GM18502 (cell line): ENCODE results near the gene GBP4.
A peak's percentile ranks its signal among the peaks of the same experiment; 100 is the strongest.
"Not testable (repeated sequence)": the region's sequence is repeated elsewhere in the genome, so short reads cannot be mapped to it uniquely, and the experiment has no call there.

Experiments used
- ATAC-seq: cut with Tn5 transposase; IDR thresholded peaks from one replicate; pipeline ENCODE4 v1.9.1; 2021; ENCODE audit warnings: mild to moderate bottlenecking; ENCODE audit not compliant: unreplicated experiment, poor library complexity

Gene GBP4, protein sequence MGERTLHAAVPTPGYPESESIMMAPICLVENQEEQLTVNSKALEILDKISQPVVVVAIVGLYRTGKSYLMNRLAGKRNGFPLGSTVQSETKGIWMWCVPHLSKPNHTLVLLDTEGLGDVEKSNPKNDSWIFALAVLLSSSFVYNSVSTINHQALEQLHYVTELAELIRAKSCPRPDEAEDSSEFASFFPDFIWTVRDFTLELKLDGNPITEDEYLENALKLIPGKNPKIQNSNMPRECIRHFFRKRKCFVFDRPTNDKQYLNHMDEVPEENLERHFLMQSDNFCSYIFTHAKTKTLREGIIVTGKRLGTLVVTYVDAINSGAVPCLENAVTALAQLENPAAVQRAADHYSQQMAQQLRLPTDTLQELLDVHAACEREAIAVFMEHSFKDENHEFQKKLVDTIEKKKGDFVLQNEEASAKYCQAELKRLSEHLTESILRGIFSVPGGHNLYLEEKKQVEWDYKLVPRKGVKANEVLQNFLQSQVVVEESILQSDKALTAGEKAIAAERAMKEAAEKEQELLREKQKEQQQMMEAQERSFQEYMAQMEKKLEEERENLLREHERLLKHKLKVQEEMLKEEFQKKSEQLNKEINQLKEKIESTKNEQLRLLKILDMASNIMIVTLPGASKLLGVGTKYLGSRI

DNA sequence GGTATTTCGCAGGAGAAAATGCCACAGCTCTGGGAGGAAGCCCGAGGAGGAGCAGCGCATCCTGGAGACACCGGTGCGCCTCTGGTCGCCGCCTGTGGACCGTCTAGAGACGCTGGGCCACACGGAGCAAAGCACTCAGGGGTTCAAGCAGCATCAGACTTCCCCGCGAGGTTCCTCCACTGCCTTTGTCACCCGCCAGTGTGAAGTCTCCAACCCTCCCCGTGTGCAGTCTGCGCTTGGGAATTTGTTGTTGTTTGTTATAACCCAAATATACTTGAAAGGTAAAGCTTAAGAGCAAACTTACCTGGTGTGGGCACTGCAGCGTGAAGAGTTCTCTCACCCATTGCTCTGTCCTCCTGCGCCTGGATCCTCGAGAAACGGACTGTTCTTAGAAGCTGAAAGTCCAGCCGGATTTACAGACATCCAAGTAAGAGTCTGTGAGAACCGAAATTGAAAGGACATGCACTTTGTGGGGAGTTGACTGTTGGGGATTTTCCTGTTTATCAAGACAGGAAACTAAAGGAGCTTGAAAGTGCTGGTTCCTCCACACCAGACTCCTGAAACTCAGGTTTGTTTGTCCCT lies at the start of gene GBP4:
Gene GBP4 (minus strand): TSS at position 452 of the 582 bp plus-strand sequence. CDS start 108 bp downstream, at position 344.
- ATAC-seq, result peak; percentile 67

DNA sequence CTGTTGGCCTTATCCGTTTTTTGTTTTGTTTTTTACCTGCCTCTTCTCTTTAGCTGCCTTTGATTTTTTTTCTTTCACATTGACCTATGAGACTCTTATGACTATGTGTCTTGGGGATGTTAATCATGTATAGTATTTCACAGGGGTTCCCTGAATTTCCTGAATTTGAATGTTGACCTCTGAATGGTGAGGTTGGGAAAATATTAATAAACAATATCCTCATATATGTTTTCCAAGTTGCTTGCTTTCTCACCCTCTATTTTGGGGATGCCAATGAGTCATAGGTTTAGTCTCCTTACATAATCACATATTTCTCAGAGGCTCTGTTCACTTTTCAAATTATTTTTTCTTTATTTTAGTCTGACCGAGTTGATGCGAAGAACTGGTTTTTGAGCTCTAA lies 44.3 kb upstream of the GBP4 start:
- no peak for ATAC-seq

DNA sequence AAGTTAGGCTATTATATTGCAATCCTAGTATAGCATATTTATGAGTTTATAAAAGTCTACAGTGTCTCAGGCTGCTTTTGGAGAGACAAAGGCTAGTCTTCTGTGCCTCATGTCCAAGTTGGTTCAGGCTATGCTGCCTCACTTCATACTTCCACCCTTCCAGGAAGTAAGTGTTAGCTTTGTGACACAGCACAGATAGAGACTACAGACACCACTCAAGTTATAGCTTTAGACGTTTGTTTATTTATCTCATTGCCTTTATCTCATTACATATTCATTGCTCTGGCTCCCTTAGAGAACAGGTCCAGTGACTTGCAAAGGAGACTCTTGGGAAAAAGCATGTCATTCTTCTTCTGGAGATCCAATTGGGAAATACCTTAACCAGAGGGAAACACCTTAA lies 22.6 kb upstream of the GBP4 start:
- no peak for ATAC-seq

DNA sequence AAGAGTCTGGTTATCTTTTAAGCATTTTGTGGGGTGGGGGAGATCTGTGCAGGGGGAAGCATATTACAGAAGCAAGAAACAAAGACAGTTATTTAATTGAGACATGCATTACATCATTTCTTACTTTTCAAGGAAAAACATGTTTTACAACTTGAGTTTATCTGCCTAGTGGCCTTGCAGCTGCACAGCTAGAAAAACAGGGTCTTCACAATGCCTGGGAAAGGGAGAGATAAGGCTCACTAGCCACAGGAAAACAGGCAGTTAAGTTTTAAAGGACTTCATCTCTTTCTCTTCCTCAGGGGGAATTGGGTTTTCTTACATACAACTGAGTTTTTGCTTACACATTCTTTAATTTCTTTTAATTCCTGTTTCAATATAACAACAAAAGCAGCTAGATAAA lies 21.1 kb upstream of the GBP4 start:
- ATAC-seq, result not testable (repeated sequence)

DNA sequence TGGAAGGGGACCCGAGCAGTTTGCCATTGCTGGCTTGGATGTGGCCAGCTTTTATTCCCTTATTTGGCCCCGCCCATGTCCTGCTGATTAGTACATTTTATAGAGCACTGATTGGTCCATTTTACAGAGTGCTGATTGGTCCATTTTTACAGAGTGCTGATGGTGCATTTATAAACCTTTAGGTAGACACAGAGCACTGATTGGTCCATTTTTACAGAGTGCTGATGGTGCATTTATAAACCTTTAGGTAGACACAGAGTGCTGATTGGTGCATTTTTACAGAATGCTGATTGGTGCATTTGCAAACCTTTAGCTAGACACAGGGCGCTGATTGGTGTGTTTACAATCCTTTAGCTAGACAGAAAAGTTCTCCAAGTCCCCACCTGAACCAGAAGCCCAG lies 20.2 kb upstream of the GBP4 start:
- ATAC-seq, result not testable (repeated sequence)

DNA sequence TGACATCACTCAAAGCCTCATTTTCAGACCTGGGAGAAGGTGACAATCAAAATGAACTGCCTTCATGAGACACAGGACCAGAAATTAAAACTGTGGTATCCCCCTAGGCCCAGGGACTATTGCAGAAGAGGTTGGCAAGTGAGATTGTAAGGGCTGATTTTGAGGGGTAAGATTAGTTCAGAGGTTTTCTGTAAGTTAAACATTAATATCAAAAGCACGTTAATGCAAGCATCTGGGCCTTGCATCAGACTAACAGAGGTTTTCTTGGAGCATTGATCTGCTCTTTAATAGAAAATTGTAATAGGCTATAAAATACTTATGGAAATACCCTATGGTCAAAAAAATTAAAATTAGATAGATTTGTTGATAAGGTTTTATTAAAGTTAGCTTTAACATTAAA lies 14.6 kb upstream of the GBP4 start:
- ATAC-seq, result no peak

DNA sequence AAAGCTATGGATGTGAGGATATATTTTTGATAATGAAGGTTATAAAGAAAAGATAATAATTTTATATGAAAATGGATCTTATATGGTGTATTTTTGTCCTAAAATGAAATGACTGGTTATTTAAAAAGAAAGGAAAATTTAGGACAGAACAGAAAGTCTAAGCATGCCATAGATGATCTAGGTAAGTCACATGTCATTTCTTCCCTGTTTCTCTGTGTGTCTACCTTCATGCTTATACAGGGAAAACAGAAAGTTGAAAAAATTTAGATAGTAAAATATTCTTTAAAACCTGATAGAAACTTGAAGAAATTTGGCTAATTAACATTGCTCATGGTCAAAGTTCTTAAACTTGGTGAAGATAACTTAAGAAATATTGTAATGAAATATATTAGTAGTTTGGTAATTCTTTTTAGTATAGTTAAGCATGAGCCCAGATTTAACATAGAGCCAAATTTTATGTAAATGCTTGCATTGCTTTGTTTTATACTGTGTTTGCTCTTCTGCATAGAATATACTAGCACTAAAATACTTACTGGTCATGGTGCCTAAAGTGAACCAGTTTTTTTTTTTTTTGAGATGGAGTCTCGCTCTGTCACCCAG lies 12.4 kb upstream of the GBP4 start:
- no peak for ATAC-seq

DNA sequence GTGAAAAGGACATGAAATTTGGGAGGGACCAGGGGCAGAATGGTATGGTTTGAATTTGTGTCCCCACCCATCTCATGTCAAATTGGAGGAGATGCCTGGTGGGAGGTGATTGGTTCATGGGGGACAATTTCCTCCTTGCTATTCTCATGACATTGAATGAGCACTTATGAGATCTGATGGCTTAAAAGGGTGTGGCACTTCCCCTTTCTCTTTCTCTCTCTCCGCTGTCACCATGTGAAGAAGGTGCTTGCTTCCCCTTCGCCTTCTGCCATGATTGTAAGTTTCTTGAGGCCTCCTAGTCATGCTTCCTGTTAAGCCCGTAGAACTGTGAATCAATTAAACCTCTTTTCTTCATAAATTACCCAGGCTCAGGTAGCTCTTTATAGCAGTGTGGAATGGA lies 7.6 kb upstream of the GBP4 start:
- ATAC-seq, result no peak

DNA sequence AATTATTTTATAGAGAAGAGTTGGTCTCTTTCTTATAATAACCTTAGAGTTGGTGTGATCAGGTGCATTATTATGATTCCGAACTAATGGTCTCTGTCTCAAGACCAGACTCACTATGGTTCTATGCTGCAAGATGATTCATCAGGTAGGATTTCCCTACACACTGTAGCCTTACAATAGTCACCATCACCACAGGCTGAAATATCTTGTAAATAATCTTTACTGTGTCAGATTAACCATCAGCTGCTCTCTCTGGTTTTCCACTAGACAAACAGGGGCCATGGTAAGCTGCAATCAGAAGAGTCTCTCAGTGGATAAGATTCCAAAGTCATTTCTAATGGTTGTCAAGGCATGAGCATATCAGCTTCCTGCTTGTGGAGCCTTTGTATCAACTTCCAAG lies 4.4 kb upstream of the GBP4 start:
- ATAC-seq, result no peak

DNA sequence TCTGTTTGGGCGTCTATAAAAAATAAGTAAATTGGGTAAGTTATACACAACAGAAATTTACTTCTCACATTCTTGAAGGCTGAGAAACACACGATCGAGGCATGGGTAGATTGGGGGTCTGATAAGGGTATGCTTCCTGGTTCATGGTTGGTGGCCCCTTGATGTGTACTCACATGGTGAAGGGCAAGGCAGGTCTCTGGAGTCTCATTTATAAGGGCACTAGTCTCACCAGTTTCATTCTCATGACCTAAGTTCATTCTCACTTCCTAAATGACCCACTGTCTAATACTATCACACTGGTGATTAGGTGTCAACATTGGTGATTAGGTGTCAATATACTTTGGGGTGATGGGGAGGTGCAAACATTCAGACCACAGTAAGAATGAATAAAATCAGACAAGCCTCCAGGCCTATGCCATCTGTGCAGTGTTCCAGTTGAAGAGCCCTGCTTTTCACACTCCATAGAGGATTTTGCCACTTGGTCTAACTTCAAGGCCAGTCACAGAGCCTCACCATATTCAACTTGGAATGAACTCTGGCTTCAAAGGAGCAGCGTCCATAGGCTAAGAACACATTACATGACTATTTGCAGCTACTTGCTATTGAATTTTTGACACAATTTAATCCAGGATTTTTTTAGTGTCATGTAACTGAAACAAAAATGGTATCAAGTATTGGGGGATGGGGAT lies 2.5 kb upstream of the GBP4 start:
- ATAC-seq, result peak; percentile 61

DNA sequence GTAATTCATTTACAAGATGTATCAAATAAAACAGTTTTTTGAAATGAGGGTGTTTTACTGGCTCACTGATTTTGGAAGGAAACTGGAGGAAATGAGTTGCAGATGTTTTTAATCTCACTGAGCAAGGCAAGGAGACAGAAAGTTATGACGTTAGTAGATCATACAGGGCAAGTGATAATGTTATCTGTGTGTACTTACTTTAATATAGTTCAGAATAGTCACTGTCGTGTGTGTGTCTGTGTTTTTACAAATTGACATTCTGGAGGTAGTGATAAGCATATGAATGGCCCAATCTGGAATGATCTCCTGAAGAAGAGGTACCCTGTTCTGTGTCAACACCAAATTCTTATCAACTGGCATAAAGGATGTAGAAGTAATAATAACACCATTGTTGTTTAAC lies 1.9 kb upstream of the GBP4 start:
- no peak for ATAC-seq

DNA sequence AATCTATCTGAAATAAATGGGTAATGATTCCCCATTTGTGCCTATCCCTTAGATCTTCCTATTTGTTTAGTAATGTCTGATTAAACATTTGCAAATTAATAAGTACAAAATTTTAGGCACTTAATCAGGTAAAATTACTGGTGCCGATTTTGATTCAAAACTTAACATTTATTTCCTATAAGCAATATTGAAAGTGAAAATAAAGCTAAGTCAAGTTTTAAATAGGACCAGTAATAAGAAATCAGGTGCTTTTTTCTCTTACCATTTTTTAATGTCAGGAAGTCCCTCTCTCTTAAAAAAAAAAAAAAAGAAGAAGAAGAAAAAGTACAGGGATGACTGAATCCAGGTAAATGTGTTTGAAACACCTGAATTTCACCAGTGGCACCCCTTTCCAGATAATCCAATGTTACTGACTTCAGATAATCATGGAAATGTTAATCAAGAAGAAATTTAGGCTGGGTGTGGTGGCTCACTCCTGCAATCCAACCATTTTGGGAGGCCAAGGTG lies 836 bp upstream of the GBP4 start:
- ATAC-seq, result no peak

DNA sequence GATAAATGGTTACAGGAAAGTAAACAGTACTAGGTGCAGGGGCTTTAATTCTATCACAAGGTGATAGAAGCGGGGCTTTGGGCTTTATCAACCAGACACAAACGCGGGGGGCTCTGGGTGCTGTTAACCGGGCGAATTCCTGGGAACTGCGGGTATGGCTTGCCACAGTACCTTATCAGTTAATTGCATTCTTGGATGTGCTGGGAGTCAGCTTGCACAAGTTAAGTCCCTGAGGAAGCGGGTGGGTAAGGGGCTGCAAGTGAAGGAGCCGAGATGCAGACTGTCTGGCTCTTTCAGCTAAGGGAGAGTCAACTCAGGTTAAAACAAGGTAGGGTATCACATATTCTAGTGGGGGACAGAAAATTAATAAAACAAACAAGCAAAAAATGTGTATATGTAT lies 661 bp downstream of the GBP4 start:
- no peak for ATAC-seq

DNA sequence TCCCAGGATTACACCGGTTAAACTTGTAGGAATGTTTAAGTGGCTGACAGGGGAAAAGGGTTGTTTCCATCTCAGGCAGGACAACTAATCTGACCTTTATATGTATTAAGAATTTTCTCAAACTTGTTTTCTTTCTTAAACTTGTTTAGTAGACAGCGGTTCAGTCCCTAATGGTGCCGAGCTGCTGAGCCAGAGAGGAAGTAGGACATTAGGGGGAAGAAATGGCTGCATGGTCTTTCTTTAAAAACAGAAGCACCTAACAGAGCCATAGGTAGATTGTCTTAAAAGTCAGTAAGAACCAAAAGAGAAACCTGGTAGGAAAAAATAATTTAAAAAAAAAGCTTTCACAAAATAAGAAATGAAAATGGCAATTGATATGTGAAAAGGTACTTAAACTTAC lies 3.3 kb downstream of the GBP4 start:
- no peak for ATAC-seq

DNA sequence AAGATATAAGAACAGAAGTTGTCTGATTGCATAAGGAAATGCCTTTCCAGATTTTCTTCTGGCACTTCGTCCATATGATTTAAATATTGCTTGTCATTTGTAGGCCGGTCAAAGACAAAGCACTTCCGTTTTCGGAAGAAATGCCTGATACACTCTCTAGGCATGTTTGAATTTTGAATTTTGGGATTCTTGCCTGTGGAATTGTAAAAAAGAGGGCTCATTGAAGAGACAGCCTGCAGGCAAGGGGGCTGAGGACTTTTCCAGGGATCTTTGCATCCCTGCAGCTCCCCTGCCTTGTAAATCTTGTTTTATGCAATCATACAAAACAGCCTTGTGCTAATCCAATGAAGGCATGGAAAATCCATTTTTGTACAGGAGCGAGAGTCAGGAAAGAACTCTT lies 7.4 kb downstream of the GBP4 start:
- no peak for ATAC-seq

DNA sequence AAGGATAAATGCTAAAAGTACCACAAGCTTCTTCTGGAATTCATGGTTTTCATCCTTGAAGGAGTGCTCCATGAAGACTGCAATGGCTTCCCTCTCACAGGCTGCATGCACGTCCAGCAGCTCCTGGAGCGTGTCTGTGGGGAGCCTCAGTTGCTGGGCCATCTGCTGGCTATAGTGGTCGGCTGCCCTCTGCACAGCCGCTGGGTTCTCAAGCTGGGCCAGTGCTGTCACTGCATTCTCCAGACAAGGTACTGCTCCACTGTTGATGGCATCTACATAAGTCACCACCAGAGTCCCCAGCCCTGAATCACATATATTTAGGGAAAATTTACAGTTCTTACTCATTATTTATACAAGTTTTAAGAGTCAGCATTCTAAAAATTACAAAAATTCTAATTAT lies 8.7 kb downstream of the GBP4 start:
- no peak for ATAC-seq

DNA sequence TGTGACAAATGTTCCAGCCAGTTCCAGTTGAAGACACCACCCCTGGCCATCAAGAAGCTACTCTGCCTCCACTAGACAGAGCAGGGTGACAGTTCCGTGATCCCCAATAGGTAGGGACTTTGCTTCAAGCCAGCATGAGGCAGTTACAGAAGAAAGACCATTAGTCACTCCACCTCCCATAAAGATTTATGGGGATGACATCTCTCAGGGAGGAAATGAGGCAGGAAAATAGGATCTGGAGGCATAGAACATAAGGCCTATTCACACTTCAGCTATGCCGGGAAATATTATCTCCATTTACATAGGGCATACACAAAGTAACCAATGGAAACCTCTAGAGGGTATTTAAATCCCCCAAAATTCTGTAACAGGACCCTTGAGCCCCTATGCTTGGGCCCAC lies 19.4 kb downstream of the GBP4 start:
- no peak for ATAC-seq

DNA sequence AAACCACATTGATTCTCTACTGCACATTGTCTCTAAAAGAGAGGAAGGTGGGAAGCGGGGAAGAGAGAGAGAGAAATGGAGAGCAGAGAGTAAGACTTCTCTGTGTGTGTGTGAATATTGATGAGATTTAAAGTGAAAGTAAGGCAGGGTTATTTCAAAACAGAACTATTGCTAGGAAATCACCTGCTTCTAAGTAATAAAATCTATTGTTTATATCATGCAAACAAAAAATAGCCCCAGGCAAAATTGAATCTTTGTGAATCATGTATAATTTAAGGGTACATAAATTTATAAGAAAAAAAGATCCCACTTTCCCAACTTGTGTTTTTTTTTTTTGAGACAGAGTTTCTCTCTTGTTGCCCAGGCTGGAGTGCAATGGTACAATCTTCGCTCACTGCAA lies 21.8 kb downstream of the GBP4 start:
- ATAC-seq, result no peak

DNA sequence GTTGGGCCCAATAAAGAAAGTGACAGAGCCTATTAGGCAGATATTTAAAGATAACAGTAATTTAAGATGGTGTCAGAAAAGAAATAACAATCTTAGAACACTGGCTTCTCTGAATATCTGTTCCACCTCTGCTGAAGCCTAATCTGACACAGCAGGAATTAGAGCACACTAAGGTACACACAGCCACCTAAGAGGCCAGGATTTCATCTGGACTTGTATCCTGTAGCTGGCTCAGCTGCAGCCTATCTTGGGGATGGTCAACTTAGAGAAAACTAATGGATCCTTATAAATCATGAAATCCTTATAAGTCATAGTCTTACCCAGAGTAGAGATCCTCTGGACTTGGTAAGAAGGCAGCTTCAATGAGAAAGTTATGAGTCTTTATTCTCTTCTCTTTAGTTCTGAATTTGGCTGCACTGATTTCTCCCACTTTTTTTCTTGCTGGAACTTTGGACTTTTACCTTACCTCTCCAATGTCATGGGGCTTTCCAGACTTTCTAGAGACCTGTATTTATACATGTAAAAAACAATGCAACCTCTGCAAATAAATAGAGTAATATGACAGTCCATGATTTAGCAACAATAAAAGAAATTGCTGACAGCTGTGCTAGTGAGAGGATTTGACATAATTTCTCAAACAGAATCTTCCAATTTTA lies 23.0 kb downstream of the GBP4 start, which contains the start of gene GBP7:
Gene GBP7 (minus strand): TSS at position 403 of the 656 bp plus-strand sequence. CDS start 4,068 bp downstream, outside the sequence.
- no peak for ATAC-seq

DNA sequence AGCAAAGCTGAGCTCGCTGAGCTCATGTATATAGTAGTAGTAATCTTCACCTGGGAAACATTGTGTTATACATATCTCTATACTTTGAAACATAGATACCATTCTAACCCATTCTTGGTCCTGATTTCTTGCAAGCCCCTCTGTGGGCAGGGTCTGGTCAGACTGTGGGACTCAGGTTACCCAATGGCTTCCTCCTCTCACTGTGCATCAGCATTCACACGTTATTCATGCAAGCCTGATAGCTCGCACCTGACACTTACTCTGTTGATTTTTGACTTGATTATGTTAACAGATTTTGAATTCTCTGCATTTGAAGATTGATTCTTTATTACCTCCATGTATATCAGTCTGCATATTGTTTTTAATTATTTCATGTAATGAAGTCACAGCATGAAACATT lies 24.3 kb downstream of the GBP4 start:
- ATAC-seq, result no peak
